ENCODE measurements around the gene KLHL41.
A peak's percentile ranks its signal among the peaks of the same experiment; 100 is the strongest.

Gene KLHL41

DNA sequence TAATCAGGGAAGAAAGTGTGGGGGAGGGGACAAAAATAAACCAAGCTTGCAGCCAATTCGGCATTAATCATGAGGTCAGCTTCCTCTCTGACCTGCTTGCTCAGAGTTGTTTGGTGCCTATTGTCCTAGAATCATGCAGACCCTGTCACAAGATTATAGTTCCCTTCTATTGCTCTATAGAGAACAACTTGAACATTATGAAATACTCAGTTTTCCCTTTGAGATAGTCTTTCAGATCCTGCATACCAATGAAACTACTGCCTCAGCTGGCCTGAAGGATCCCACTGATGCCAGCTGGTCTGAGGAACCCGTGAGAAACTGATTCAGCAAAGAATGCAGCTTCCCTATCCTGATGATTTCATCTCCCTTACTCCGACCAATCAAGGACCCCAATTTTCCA lies 31.2 kb upstream of the KLHL41 start:
- Histone ChIP-seq H3K4me3 (replicated peaks; ENCODE audit: insufficient read depth, low read length) (no peak overlapping the region), H3K27me3 (ENCODE audit: insufficient read depth, poor library complexity, severe bottlenecking) (no peaks in the 10 kb centered on the region), H3K27ac (replicated peaks) (no peak overlapping the region)
- TF ChIP-seq GABPA (IDR thresholded peaks at IDR 0.05; ENCODE audit: low read depth) (no peak), REST (IDR thresholded peaks at IDR 0.05; ENCODE audit: insufficient replicate concordance, low read depth) (no peak), SPI1 (IDR thresholded peaks at IDR 0.05; ENCODE audit: borderline replicate concordance, low read depth) (no peak), CTCF (IDR thresholded peaks at IDR 0.05; ENCODE audit: insufficient read depth, low read length) (no peak), POLR2AphosphoS5 (IDR thresholded peaks at IDR 0.05; ENCODE audit: low read depth) (no peak)
- no peak for DNase-seq (ENCODE audit: low read depth in 1 of 2, low spot score in 1 of 2)

GRCh38 chr2:169478745-169479256 lies 30.7 kb upstream of the KLHL41 start:
- Histone ChIP-seq H3K27me3 (ENCODE audit: insufficient read depth, poor library complexity, severe bottlenecking) (no peaks in the 10 kb centered on the region), H3K27ac (replicated peaks) (peak overlapping the region; percentile 8; the same call in 1 of the 2 replicates), H3K4me3 (replicated peaks; ENCODE audit: insufficient read depth, low read length) (peak overlapping the region; percentile 99)
- no peak for DNase-seq (ENCODE audit: low read depth in 1 of 2, low spot score in 1 of 2)
- TF ChIP-seq CTCF (IDR thresholded peaks at IDR 0.05; ENCODE audit: insufficient read depth, low read length) (no peak), GABPA (IDR thresholded peaks at IDR 0.05; ENCODE audit: low read depth) (no peak)

DNA sequence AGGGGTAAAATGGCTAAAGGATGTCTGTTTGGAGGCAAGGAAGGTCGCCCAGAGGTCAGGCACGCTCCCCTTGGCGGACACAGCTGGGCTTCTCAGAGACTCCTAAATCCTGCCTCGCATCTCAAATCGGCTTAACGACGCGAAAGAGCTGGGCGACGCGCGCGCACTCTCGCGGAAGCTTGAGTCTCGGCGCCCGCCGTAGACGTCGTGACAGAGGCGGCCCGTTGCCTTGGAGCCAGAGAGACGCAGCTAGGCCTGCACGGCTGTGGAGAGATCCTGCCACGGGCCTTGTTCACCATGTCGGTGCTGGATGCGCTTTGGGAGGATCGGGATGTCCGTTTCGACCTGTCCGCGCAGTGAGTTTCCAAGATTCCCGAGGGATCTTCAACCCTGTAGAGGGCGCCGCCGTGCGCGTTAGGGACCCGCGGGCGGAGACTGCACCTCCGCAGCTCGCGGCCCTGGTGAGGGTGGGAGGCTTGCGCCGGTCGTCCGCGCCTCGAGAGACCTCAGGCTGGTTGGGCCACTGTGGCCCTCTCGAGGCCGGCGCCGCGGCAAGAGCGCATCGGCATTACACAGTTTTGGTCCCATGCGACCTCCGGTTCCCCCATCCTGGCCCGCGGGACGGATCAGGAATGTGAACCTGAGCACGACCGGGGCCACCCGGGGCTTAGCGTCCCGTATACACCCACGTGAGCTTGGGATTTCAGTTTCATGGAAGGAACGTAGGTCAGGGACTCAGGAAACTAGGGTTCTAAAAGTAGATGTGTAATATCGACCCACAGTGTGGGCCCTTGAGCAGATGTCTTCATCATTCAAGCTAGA lies 30.0 kb upstream of the KLHL41 start, which contains the start of gene BBS5:
TSS of gene BBS5 (plus strand) at position 238 of the 822 bp plus-strand sequence. CDS start at position 298, 60 bp downstream.
- TF ChIP-seq POLR2AphosphoS5 (IDR thresholded peaks at IDR 0.05; ENCODE audit: low read depth) (no peak), GABPA (IDR thresholded peaks at IDR 0.05; ENCODE audit: low read depth) (no peak), CTCF (IDR thresholded peaks at IDR 0.05; ENCODE audit: insufficient read depth, low read length) (peak; percentile 12)
- Histone ChIP-seq H3K27me3 (ENCODE audit: insufficient read depth, poor library complexity, severe bottlenecking) (no peaks in the 10 kb centered on the region), H3K4me3 (replicated peaks; ENCODE audit: insufficient read depth, low read length) (peak within 1 kb of the TSS; percentile 99), H3K27ac (replicated peaks) (peak within 1 kb of the TSS; percentile 8)
- peak; percentile 38 to 80 for DNase-seq (ENCODE audit: low read depth in 1 of 2, low spot score in 1 of 2)

GRCh38 chr2:169480079-169480465 lies 29.4 kb upstream of the KLHL41 start:
- Histone ChIP-seq H3K27ac (replicated peaks) (no peak overlapping the region), H3K27me3 (ENCODE audit: insufficient read depth, poor library complexity, severe bottlenecking) (no peaks in the 10 kb centered on the region), H3K4me3 (replicated peaks; ENCODE audit: insufficient read depth, low read length) (peak overlapping the region; percentile 99)
- TF ChIP-seq CTCF (IDR thresholded peaks at IDR 0.05; ENCODE audit: insufficient read depth, low read length): no peak
- no peak for TF ChIP-seq SPI1 (IDR thresholded peaks at IDR 0.05; ENCODE audit: borderline replicate concordance, low read depth)
- TF ChIP-seq POLR2AphosphoS5 (IDR thresholded peaks at IDR 0.05; ENCODE audit: low read depth): no peak
- no peak for TF ChIP-seq REST (IDR thresholded peaks at IDR 0.05; ENCODE audit: insufficient replicate concordance, low read depth)
- TF ChIP-seq GABPA (IDR thresholded peaks at IDR 0.05; ENCODE audit: low read depth): no peak
- DNase-seq (ENCODE audit: low read depth in 1 of 2, low spot score in 1 of 2): no peak
